HEK293T (cell line): ENCODE data around the gene RLF.

Experiments
- CTCF ChIA-PET: fragments of 350-600 bp; formaldehyde crosslinking; extraction: SDS; loops from one replicate; lab custom pipeline; 2021; ENCODE audit warnings: antibody characterized with exemption, inconsistent platforms; lab: Yijun Ruan, JAX
- POLR2A ChIA-PET: fragments of 350-600 bp; formaldehyde crosslinking; extraction: SDS; loops from one replicate; lab custom pipeline; 2020; ENCODE audit warnings: antibody characterized with exemption, inconsistent platforms; lab: Yijun Ruan, JAX
- DNase-seq: peaks from one replicate; pipeline ENCODE4 v3.0.0; 2012; ENCODE audit warnings: mixed read lengths; ENCODE audit errors: extremely low spot score
- ARNT ChIP-seq: fragments of 450-650 bp; IDR thresholded peaks from 2 replicates; pipeline ENCODE4 v1.6.1; 2017; ENCODE audit warnings: mild to moderate bottlenecking
- BHLHE40 ChIP-seq: fragments of 450-650 bp; IDR thresholded peaks from 2 replicates; pipeline ENCODE4 v1.6.1; 2016; ENCODE audit warnings: mild to moderate bottlenecking, moderate library complexity, borderline replicate concordance
- CTBP1 ChIP-seq: fragments of 450-650 bp; IDR thresholded peaks from 2 replicates; pipeline ENCODE4 v1.6.1; 2016; ENCODE audit warnings: borderline replicate concordance
- ELF4 ChIP-seq: fragments of 450-650 bp; IDR thresholded peaks from 2 replicates; pipeline ENCODE4 v1.6.1; 2017; ENCODE audit warnings: antibody characterized with exemption
- FOXA1 ChIP-seq: fragments of 450-650 bp; IDR thresholded peaks from 2 replicates; pipeline ENCODE4 v1.6.1; 2016; ENCODE audit warnings: mild to moderate bottlenecking
- FOXK2 ChIP-seq: fragments of 450-650 bp; IDR thresholded peaks from 2 replicates; pipeline ENCODE4 v1.6.1; 2016; ENCODE audit warnings: mild to moderate bottlenecking
- FOXM1 ChIP-seq: fragments of 450-650 bp; IDR thresholded peaks from 2 replicates; pipeline ENCODE4 v1.6.1; 2017; ENCODE audit warnings: mild to moderate bottlenecking, borderline replicate concordance
- HDGF ChIP-seq: fragments of 450-650 bp; IDR thresholded peaks from 2 replicates; pipeline ENCODE4 v1.6.1; 2017; ENCODE audit warnings: antibody characterized with exemption, borderline replicate concordance
- L3MBTL2 ChIP-seq: fragments of 450-650 bp; conservative IDR thresholded peaks from 2 replicates; pipeline ENCODE4 v1.6.1; 2016; ENCODE audit warnings: mild to moderate bottlenecking
- LEF1 ChIP-seq: fragments of 450-650 bp; IDR thresholded peaks from 2 replicates; pipeline ENCODE4 v1.6.1; 2017; ENCODE audit warnings: mild to moderate bottlenecking, borderline replicate concordance
- NFRKB ChIP-seq: fragments of 450-650 bp; IDR thresholded peaks from 2 replicates; pipeline ENCODE4 v1.6.1; 2016; ENCODE audit warnings: mild to moderate bottlenecking, moderate library complexity
- PKNOX1 ChIP-seq: fragments of 450-650 bp; IDR thresholded peaks from 2 replicates; pipeline ENCODE4 v1.6.1; 2016
- SP1 ChIP-seq: fragments of 450-650 bp; IDR thresholded peaks from 2 replicates; pipeline ENCODE4 v1.6.1; 2017
- SUZ12 ChIP-seq: fragments of 450-650 bp; IDR thresholded peaks from 2 replicates; pipeline ENCODE4 v1.6.1; 2016; ENCODE audit warnings: mild to moderate bottlenecking
- TARDBP ChIP-seq: fragments of 450-650 bp; IDR thresholded peaks from 2 replicates; pipeline ENCODE4 v1.6.1; 2016
- ZNF384 ChIP-seq: fragments of 450-650 bp; IDR thresholded peaks from 2 replicates; pipeline ENCODE4 v1.6.1; 2016

Gene RLF

GRCh38 chr1:40224040-40224439, 62.9 kb downstream of the RLF start:
- CTCF ChIA-PET: interaction anchor here (0.9 kb wide), 1 partner anchor 80 kb away, joined by 3 read pairs; no protein-coding TSS in a partner anchor
- POLR2A ChIA-PET: no interaction called here
- TF ChIP-seq TARDBP: no peak
- TF ChIP-seq L3MBTL2: no peak
- TF ChIP-seq BHLHE40: no peak
- no peak for TF ChIP-seq CTBP1
- no peak for TF ChIP-seq ARNT
- TF ChIP-seq FOXM1: no peak
- no peak for TF ChIP-seq PKNOX1
- no peak for TF ChIP-seq SUZ12
- no peak for TF ChIP-seq FOXK2
- no peak for TF ChIP-seq FOXA1
- no peak for TF ChIP-seq ZNF384
- no peak for TF ChIP-seq LEF1
- DNase-seq: no peak

- CTCF ChIA-PET: no interaction called here
- POLR2A ChIA-PET: no interaction called here
- DNase-seq: no peak
- no peak for TF ChIP-seq SP1
Observed at GRCh38 chr1:40226192-40226591, 65.0 kb downstream of the RLF start.

GRCh38 chr1:40232444-40232843, 71.3 kb downstream of the RLF start:
- DNase-seq: no peak
- POLR2A ChIA-PET: no interaction called here
- CTCF ChIA-PET: no interaction called here
- TF ChIP-seq SUZ12: no peak

GRCh38 chr1:40239626-40240025, 78.4 kb downstream of the RLF start:
- ChIA-PET CTCF (no interaction called here), POLR2A (interaction anchor here (1.1 to 2.8 kb wide), 2 partner anchors 18 to 210 kb away, joined by 3 to 8 read pairs; partner anchors contain the start of genes ZFP69B and ZMPSTE24)
- DNase-seq: no peak
- TF ChIP-seq TARDBP: no peak
- no peak for TF ChIP-seq SP1
- TF ChIP-seq NFRKB: no peak
- no peak for TF ChIP-seq L3MBTL2
- TF ChIP-seq ELF4: no peak
- no peak for TF ChIP-seq CTBP1
- no peak for TF ChIP-seq BHLHE40
- no peak for TF ChIP-seq FOXK2
- TF ChIP-seq PKNOX1: no peak
- TF ChIP-seq FOXM1: no peak
- TF ChIP-seq SUZ12: no peak
- TF ChIP-seq FOXA1: no peak
- no peak for TF ChIP-seq ZNF384
- no peak for TF ChIP-seq LEF1

- DNase-seq: no peak
- TF ChIP-seq BHLHE40 (no peak), LEF1 (no peak), ARNT (no peak), FOXA1 (no peak), TARDBP (no peak), CTBP1 (no peak), FOXK2 (no peak), L3MBTL2 (no peak), SP1 (no peak), HDGF (no peak), ELF4 (no peak), FOXM1 (no peak), NFRKB (no peak), SUZ12 (no peak)
- POLR2A ChIA-PET: interaction anchor here (2.8 kb wide), 1 partner anchor 17 kb away, joined by 8 read pairs; the partner anchor contains the start of gene ZMPSTE24
- CTCF ChIA-PET: interaction anchor here (1.5 kb wide), 1 partner anchor 87 kb away, joined by 4 read pairs; no protein-coding TSS in a partner anchor
Observed at GRCh38 chr1:40240390-40240789, 79.2 kb downstream of the RLF start.

- no peak for TF ChIP-seq SP1
- ChIA-PET POLR2A (interaction anchor here (2.8 kb wide), 1 partner anchor 16 kb away, joined by 8 read pairs; the partner anchor contains the start of gene ZMPSTE24), CTCF (interaction anchor here (0.6 to 1.5 kb wide), 2 partner anchors 79 to 88 kb away, joined by 3 to 4 read pairs; no protein-coding TSS in a partner anchor)
- DNase-seq: no peak
Observed at GRCh38 chr1:40241362-40241761, 80.2 kb downstream of the RLF start.

GRCh38 chr1:40243351-40243750, 82.2 kb downstream of the RLF start:
- CTCF ChIA-PET: interaction anchor here (0.6 kb wide), 1 partner anchor 341 kb away, joined by 3 read pairs; no protein-coding TSS in a partner anchor
- no peak for DNase-seq
- TF ChIP-seq LEF1: no peak
- TF ChIP-seq PKNOX1: no peak
- no peak for TF ChIP-seq FOXM1
- no peak for TF ChIP-seq HDGF
- no peak for TF ChIP-seq BHLHE40
- no peak for TF ChIP-seq ZNF384
- no peak for TF ChIP-seq FOXK2
- no peak for TF ChIP-seq ELF4
- TF ChIP-seq FOXA1: no peak
- TF ChIP-seq ARNT: no peak
- no peak for TF ChIP-seq SP1
- POLR2A ChIA-PET: no interaction called here
